ENCODE results near the gene MACROD2. TPM values are rescaled to one million over a fixed set of nuclear protein-coding genes. Genes with fewer than 3 reads are reported as not detected.

The MACROD2 gene
- total RNA-seq, 4 donors from 2014 or later, result 12.6 to 60.3 (median 18.9) TPM

DNA sequence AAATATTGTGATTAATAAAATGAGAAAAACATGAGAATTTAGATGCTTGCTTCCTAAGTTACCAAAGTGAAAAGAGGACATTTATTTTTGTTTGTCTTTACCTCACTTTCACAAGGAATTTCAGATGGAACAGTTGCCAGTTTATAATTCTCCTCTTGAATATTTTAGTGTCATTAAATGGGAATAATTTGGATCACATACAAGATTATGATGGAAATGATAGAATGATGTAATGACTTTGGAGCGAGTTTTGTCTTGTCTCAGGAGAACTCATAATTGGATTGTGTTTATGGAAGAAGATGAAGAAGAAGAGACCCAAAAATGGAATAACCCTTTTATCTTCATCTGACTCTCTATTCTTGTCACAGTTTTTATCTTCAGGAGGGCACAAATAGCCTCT, 515.0 kb downstream of the MACROD2 start:
- H3K36me3 ChIP-seq, result no peaks in the 10 kb centered on the region
- WGBS, result 18% methylated on average over 1 of the region's 1 CpG
- no peaks in the 10 kb centered on the region for H3K27me3 ChIP-seq
- H3K4me3 ChIP-seq, result no peak overlapping the region
- DNase-seq (ENCODE audit: low spot score in 2 of 2), result no peak
- TF ChIP-seq, protein P1, sequence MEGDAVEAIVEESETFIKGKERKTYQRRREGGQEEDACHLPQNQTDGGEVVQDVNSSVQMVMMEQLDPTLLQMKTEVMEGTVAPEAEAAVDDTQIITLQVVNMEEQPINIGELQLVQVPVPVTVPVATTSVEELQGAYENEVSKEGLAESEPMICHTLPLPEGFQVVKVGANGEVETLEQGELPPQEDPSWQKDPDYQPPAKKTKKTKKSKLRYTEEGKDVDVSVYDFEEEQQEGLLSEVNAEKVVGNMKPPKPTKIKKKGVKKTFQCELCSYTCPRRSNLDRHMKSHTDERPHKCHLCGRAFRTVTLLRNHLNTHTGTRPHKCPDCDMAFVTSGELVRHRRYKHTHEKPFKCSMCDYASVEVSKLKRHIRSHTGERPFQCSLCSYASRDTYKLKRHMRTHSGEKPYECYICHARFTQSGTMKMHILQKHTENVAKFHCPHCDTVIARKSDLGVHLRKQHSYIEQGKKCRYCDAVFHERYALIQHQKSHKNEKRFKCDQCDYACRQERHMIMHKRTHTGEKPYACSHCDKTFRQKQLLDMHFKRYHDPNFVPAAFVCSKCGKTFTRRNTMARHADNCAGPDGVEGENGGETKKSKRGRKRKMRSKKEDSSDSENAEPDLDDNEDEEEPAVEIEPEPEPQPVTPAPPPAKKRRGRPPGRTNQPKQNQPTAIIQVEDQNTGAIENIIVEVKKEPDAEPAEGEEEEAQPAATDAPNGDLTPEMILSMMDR (IDR thresholded peaks at IDR 0.05), result no peak
- TF ChIP-seq POLR2A (IDR thresholded peaks at IDR 0.05), result no peak
- TF ChIP-seq EP300 (IDR thresholded peaks at IDR 0.05), result no peak
- no peak for TF ChIP-seq POLR2AphosphoS5 (IDR thresholded peaks at IDR 0.05)
- H3K4me1 ChIP-seq, result peaks cover 11% of the 10 kb centered on the region
- no peak overlapping the region for H3K27ac ChIP-seq
- no peaks in the 10 kb centered on the region for H3K9me3 ChIP-seq

DNA sequence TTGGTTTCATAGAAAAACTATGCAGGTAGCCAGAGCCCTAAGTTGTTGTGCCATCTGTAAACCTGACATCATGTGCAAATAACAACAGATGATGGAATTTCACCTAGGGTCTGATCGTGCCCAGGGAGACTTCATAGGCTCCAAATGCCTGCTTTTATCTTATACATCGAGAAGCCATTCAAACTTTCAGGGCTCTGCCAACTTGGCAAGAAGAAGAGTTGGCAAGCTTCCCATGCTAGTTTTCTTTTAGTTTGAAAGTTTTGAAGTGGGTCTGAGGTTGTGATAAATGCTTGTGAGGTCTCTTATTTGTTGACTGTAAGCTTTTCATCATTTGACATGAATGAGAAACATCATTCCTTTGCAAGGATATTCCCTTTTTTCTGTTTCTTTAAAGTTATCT, 517.5 kb downstream of the MACROD2 start:
- H3K36me3 ChIP-seq, result no peaks in the 10 kb centered on the region
- no peak for DNase-seq (ENCODE audit: low spot score in 2 of 2)
- H3K4me1 ChIP-seq, result peaks cover 11% of the 10 kb centered on the region
- no peak for TF ChIP-seq EP300 (IDR thresholded peaks at IDR 0.05)
- no peak for TF ChIP-seq POLR2A (IDR thresholded peaks at IDR 0.05)
- TF ChIP-seq, protein P1 (IDR thresholded peaks at IDR 0.05), result no peak
- no peak for TF ChIP-seq POLR2AphosphoS5 (IDR thresholded peaks at IDR 0.05)
- no peak overlapping the region for H3K27ac ChIP-seq
- H3K4me3 ChIP-seq, result no peak overlapping the region
- H3K27me3 ChIP-seq, result no peaks in the 10 kb centered on the region
- 5% methylated on average over 2 of the region's 2 CpGs for WGBS
- no peaks in the 10 kb centered on the region for H3K9me3 ChIP-seq

DNA sequence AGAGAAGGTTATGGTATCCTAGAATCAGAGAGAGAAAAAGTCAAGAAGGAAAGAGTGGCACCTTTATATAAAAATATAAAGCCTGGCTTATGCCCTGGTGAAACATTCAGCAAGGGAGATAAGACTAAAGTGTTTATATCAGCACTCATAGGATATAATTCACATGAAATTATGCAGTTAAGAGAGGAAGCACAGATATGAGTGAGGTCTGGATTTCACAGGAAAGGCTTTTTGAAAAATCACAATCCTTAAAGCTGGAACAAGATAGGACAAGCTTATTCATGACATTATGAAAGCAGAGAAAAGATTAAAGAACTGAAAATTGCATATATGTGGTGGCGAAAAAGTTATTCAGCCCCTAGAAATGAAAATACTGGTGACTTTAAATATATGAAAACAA, 523.3 kb downstream of the MACROD2 start:
- Histone ChIP-seq H3K27ac (no peak overlapping the region), H3K4me3 (no peak overlapping the region), H3K4me1 (no peaks in the 10 kb centered on the region), H3K9me3 (no peaks in the 10 kb centered on the region), H3K27me3 (no peaks in the 10 kb centered on the region), H3K36me3 (no peaks in the 10 kb centered on the region)
- TF ChIP-seq POLR2A (IDR thresholded peaks at IDR 0.05) (no peak), POLR2AphosphoS5 (IDR thresholded peaks at IDR 0.05) (no peak), EP300 (IDR thresholded peaks at IDR 0.05) (no peak)
- TF ChIP-seq, protein P1 (IDR thresholded peaks at IDR 0.05), result no peak
- WGBS, result 71% methylated on average over 1 of the region's 1 CpG
- no peak for DNase-seq (ENCODE audit: low spot score in 2 of 2)

DNA sequence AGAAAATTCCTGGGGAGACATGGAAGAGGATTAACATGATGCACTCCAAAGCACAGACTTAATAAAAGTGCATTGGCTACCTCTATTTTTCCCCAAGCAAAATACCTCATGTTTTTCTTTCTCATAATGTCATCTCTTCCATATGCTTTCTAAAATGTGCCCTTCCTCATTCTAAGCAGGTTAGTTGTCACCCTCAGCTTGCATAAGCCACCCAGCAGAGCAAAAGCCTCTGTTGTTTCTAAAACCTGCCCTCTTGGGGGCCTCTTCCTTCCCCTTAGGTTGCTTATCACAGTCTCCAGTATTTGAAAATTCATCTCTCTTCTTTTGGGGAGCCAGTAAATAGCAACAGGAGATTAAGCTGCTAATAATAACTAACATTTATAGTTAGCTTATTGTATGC, 525.7 kb downstream of the MACROD2 start:
- no peak for DNase-seq (ENCODE audit: low spot score in 2 of 2)
- H3K4me3 ChIP-seq, result no peak overlapping the region
- no peaks in the 10 kb centered on the region for H3K36me3 ChIP-seq
- no peak overlapping the region for H3K27ac ChIP-seq
- TF ChIP-seq, protein P1 (IDR thresholded peaks at IDR 0.05), result no peak
- H3K9me3 ChIP-seq, result no peaks in the 10 kb centered on the region
- no peaks in the 10 kb centered on the region for H3K4me1 ChIP-seq
- no peaks in the 10 kb centered on the region for H3K27me3 ChIP-seq

DNA sequence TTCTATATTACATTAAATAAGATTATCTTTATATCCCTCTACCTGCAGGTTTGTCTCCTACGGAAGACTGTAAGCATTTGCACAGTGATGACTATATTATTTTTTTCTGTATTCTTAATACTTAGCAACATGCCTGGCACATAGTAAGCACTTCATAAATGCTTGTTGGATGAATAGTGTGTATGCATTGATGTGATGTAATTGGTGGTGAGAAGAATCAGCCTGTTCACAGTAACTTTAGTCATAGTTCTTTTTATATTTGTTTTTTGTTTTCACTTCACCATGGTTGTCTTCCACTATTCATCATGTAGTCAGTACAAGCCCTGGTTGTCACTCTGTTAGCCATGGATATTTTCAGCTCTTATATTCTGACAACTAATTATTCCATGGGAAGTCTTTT, 526.1 kb downstream of the MACROD2 start:
- H3K9me3 ChIP-seq, result no peaks in the 10 kb centered on the region
- no peaks in the 10 kb centered on the region for H3K4me1 ChIP-seq
- no peak overlapping the region for H3K4me3 ChIP-seq
- WGBS, result 50% methylated on average over 1 of the region's 1 CpG
- H3K27me3 ChIP-seq, result no peaks in the 10 kb centered on the region
- H3K36me3 ChIP-seq, result no peaks in the 10 kb centered on the region
- TF ChIP-seq POLR2AphosphoS5 (IDR thresholded peaks at IDR 0.05) (no peak), EP300 (IDR thresholded peaks at IDR 0.05) (no peak), POLR2A (IDR thresholded peaks at IDR 0.05) (no peak)
- TF ChIP-seq, protein P1 (IDR thresholded peaks at IDR 0.05), result no peak
- no peak overlapping the region for H3K27ac ChIP-seq
- DNase-seq (ENCODE audit: low spot score in 2 of 2), result no peak

Measured in suprapubic skin (tissue), 4 donors.